Measurements from ENCODE around the gene PIP4K2A.
"Not testable (repeated sequence)": the region's sequence is repeated elsewhere in the genome, so short reads cannot be mapped to it uniquely, and the experiment has no call there.

Gene PIP4K2A

GRCh38 chr10:22548344-22548743 is 166.0 kb downstream of the PIP4K2A start:
- FAIRE-seq = no peak

GRCh38 chr10:22545643-22546042 is 168.7 kb downstream of the PIP4K2A start:
- FAIRE-seq = no peak

- FAIRE-seq = no peak
These were observed 169.9 kb downstream of the PIP4K2A start for GRCh38 chr10:22544325-22545068.

- no peak for FAIRE-seq
These were observed 171.6 kb downstream of the PIP4K2A start for GRCh38 chr10:22542773-22543172.

- FAIRE-seq = no peak
These were observed 172.5 kb downstream of the PIP4K2A start for GRCh38 chr10:22541900-22542299.

GRCh38 chr10:22539579-22540298 is 174.6 kb downstream of the PIP4K2A start:
- no peak for FAIRE-seq

GRCh38 chr10:22537810-22538209 is 176.6 kb downstream of the PIP4K2A start:
- no peak for FAIRE-seq

GRCh38 chr10:22536620-22537019 is 177.8 kb downstream of the PIP4K2A start:
- FAIRE-seq = no peak

- no peak for FAIRE-seq
These were observed 179.4 kb downstream of the PIP4K2A start for GRCh38 chr10:22534849-22535604.

GRCh38 chr10:22531441-22531840 is 182.9 kb downstream of the PIP4K2A start:
- no peak for FAIRE-seq

GRCh38 chr10:22531008-22531407 is 183.4 kb downstream of the PIP4K2A start:
- no peak for FAIRE-seq

- FAIRE-seq = no peak
These were observed 186.9 kb downstream of the PIP4K2A start for GRCh38 chr10:22527520-22527919.

- FAIRE-seq = not testable (repeated sequence)
These were observed 190.0 kb downstream of the PIP4K2A start for GRCh38 chr10:22524333-22524732.

- FAIRE-seq = not testable (repeated sequence)
These were observed 193.7 kb downstream of the PIP4K2A start for GRCh38 chr10:22520645-22521044.

GRCh38 chr10:22518167-22518724 is 196.1 kb downstream of the PIP4K2A start:
- no peak for FAIRE-seq

- no peak for FAIRE-seq
These were observed 199.4 kb downstream of the PIP4K2A start for GRCh38 chr10:22515009-22515408.

- FAIRE-seq = not testable (repeated sequence)
These were observed 200.0 kb downstream of the PIP4K2A start for GRCh38 chr10:22514414-22514758.

- FAIRE-seq = not testable (repeated sequence)
These were observed 200.6 kb downstream of the PIP4K2A start for GRCh38 chr10:22513483-22514413.

GRCh38 chr10:22512015-22512414 is 202.4 kb downstream of the PIP4K2A start:
- not testable (repeated sequence) for FAIRE-seq

GRCh38 chr10:22508214-22508613 is 206.2 kb downstream of the PIP4K2A start:
- FAIRE-seq = not testable (repeated sequence)

- FAIRE-seq = no peak
These were observed 208.3 kb downstream of the PIP4K2A start for GRCh38 chr10:22505911-22506685.

Measured in endometrium (tissue), 2 donors.